Aorta (tissue), 5 donors: ENCODE measurements around the gene CTRL. TPM values are rescaled to one million over a fixed set of nuclear protein-coding genes. Genes with fewer than 3 reads are reported as not detected.
A peak's percentile ranks its signal among the peaks of the same experiment; 100 is the strongest.

Experiments
- ATAC-seq: fragments of 200-7000 bp; cut with Tn5 transposase; one replicate; pipeline ENCODE4 v1.9.1; 2022; ENCODE audit warnings: moderate library complexity; ENCODE audit not compliant: low FRiP score
- DNase-seq, 2 donors: peaks; one replicate each; pipeline ENCODE4 v3.0.0-alpha.2; 2020
- H3K27ac ChIP-seq, 2 donors: one replicate each; pipeline ENCODE4 v1.5.1; 2013; ENCODE audit warnings: low read length in 2 of 2, mild to moderate bottlenecking in 2 of 2, moderate library complexity in 2 of 2, control low read depth in 1 of 2, inconsistent platforms in 1 of 2, low read depth in 1 of 2
- H3K27me3 ChIP-seq, 2 donors: one replicate each; pipeline ENCODE4 v1.6.1; 2013; ENCODE audit warnings: control low read depth in 1 of 2, low read length in 1 of 2, mild to moderate bottlenecking in 1 of 2, moderate library complexity in 1 of 2; ENCODE audit not compliant: insufficient read depth in 2 of 2, control insufficient read depth in 1 of 2
- H3K36me3 ChIP-seq, 2 donors: one replicate each; pipeline ENCODE4 v1.6.1; 2013; ENCODE audit warnings: control low read depth in 1 of 2, low read length in 1 of 2, mild to moderate bottlenecking in 1 of 2; ENCODE audit not compliant: insufficient read depth in 2 of 2, control insufficient read depth in 1 of 2
- H3K4me1 ChIP-seq, 2 donors: one replicate each; pipeline ENCODE4 v1.6.1; 2013; ENCODE audit warnings: low read length in 2 of 2, control low read depth in 1 of 2, mild to moderate bottlenecking in 1 of 2, moderate library complexity in 1 of 2; ENCODE audit not compliant: insufficient read depth in 2 of 2, control insufficient read depth in 1 of 2
- H3K4me3 ChIP-seq, 2 donors: one replicate each; pipeline ENCODE4 v1.5.1; 2013; ENCODE audit warnings: low read length in 2 of 2, control low read depth in 1 of 2, mild to moderate bottlenecking in 1 of 2
- H3K9me3 ChIP-seq: one replicate; pipeline ENCODE4 v1.6.1; 2013; ENCODE audit warnings: mild to moderate bottlenecking, low read length; ENCODE audit not compliant: control insufficient read depth
- WGBS, 2 donors: extraction: QIAGEN DNeasy Blood & Tissue Kit; methylation state at CpG; one replicate each; pipeline ENCODE4 v1.1.7; 2013; 5-methylcytosine and 5-hydroxymethylcytosine counted together
- intact Hi-C, 2 donors: fragments of 100-400 bp; cut with DNase I; formaldehyde crosslinking; loops; one replicate each; pipeline versions ENCODE4 v1.14.2 to v1.15.0; 2022
- polyA plus RNA-seq, 2 donors: library from polyadenylated mRNA; stranded (reverse); fragments of 200-250 nt; gene quantifications; one replicate each; pipeline ENCODE4 v1.2.3, GENCODE V29; 2013
- total RNA-seq, 2 donors: library from RNA; stranded (reverse); fragmentation: NEBNext Ultra II Directional; extraction: Animal tissue kit (Norgen Biotek cat#: 25700); gene quantifications; one replicate each; pipeline ENCODE4 v1.2.1, GENCODE V29; 2021
- donor health status: healthy with polysubstance abuse.
- donor health status: Bipolar disorder and iron deficiency.
- donor health status: DM: no; HTN: no; CAD: no.
- donor health status: DM: no; HTN: no; CAD: no.
- donor health status: DM: yes; HTN: yes; CAD: no.

Gene CTRL
- total and polyA plus RNA-seq, 4 donors = 0.84 to 3.5 (median 0.90) TPM; not detected in 1

DNA sequence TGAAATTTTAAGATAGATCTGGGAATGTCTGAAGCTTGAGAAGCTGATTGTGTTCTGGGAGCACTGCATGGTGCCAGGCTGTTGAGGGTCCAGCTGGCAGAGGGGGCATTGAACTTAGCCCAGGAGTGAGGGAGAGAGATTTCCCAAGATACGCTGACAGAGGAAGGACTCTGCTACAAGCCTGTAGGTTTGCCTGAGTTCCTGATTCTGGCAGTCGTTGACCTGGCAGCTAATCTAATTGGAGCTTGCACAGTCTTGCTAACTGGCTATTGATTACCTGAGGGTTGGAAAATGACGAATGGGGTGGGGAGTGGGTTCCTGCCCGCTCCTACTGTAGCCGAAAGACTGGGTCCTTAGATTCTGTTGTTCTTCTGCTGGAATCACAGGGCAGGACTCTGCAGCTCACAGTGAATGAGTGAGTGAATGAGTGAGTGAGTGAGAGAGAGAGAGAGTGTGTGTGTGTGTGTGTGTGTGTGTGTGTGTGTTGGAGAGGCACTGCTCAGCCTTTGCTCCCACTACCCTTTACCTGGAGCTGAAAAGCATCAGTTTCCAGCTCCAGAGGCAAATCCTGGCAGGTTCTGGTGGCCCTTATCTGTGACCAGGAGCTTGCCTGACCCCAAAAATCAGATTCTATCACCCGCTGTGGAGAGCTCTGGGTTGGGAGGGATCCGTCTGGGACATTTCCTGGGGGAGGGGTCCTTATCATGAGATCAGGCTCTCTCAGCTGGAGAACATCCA, 16.7 kb downstream of the CTRL start:
- H3K27ac ChIP-seq = no peak overlapping the region
- H3K27me3 ChIP-seq = no peaks in the 10 kb centered on the region
- intact Hi-C loops = no loop called here
- no peak for ATAC-seq
- H3K4me1 ChIP-seq = no peaks in the 10 kb centered on the region
- 58 to 70% methylated on average over 7 of the region's 7 CpGs for WGBS, 2 donors
- no peaks in the 10 kb centered on the region for H3K36me3 ChIP-seq
- no peak for DNase-seq
- H3K4me3 ChIP-seq = no peak overlapping the region
- H3K9me3 ChIP-seq = no peaks in the 10 kb centered on the region

DNA sequence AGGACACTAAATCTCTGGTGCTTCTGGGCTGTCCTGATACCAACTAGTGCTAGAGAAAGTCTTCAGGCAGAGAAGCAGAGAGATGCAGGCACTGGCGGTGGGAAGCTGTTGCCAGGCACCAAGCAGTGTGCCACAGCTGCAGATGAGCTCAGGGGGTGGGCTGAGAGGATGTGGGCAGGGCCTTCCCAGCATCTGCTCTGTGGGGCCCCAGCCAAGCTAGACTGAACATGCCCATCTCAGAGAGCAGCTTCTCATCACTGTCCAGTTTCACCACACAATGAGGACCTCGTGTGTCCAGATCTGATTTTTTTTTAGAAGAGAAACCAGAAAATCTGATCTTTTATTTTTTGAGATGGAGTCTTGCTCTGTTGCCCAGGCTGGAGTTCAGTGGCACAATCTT, 21.5 kb downstream of the CTRL start:
- Histone ChIP-seq H3K27ac (no peak overlapping the region), H3K36me3 (peaks cover 0 to 7% of the 10 kb centered on the region in 2 donors), H3K27me3 (no peaks in the 10 kb centered on the region), H3K9me3 (no peaks in the 10 kb centered on the region), H3K4me3 (no peak overlapping the region), H3K4me1 (no peaks in the 10 kb centered on the region)
- 66 to 67% methylated on average over 2 of the region's 2 CpGs for WGBS, 2 donors
- no peak for DNase-seq
- intact Hi-C loops = no loop called here
- no peak for ATAC-seq

DNA sequence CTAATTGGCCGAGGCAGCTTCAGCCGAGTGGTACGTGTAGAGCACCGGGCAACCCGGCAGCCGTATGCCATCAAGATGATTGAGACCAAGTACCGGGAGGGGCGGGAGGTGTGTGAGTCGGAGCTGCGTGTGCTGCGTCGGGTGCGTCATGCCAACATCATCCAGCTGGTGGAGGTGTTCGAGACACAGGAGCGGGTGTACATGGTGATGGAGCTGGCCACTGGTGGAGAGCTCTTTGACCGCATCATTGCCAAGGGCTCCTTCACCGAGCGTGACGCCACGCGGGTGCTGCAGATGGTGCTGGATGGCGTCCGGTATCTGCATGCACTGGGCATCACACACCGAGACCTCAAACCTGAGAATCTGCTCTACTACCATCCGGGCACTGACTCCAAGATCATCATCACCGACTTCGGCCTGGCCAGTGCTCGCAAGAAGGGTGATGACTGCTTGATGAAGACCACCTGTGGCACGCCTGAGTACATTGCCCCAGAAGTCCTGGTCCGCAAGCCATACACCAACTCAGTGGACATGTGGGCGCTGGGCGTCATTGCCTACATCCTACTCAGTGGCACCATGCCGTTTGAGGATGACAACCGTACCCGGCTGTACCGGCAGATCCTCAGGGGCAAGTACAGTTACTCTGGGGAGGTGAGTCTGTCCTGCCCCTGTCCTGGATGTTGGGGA, 22.5 kb downstream of the CTRL start:
- Histone ChIP-seq H3K4me1 (no peaks in the 10 kb centered on the region), H3K27me3 (no peaks in the 10 kb centered on the region), H3K4me3 (no peak overlapping the region), H3K9me3 (no peaks in the 10 kb centered on the region), H3K36me3 (peaks cover 0 to 7% of the 10 kb centered on the region in 2 donors), H3K27ac (no peak overlapping the region)
- intact Hi-C loops = no loop called here
- DNase-seq (no peak), ATAC-seq (no peak)
- WGBS, 2 donors = 94% methylated on average over 36 of the region's 36 CpGs

DNA sequence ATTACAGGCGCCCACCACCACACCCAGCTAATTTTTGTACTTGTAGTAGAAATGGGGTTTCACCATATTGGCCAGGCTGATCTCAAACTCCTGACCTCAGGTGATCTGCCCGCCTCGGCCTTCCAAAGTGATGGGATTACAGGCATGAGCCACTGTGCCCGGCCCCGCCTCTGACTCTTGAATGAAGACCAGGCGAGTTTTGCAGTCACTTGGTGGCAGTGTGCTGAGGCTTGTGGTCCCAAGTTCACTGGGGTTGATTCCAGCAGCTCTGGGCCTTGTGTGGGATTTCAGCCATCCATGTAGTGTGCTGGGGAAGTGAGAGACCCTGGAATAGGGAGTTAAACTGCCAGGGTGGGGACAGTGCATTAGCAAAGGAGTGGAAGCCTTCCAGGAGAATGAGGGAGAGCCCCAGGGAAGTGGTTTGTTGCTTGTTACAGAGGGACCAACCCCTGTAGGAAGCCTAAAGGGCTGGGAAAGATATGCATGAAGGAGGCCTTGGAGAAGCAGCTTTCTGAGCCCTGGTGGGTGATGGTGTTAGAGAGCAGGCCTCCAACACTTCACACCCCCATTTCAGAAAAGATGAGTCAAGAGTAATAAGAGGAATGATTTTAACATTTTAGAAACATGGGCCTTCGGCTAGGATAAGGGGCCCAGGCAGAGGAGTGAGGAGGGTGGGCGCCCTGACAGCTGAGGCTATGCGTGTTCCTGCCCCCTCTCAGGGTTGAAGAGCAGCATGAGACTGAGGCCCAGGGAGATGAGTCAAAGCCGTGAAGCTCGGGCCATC, 24.1 kb downstream of the CTRL start:
- DNase-seq (no peak), ATAC-seq (no peak)
- Histone ChIP-seq H3K9me3 (no peaks in the 10 kb centered on the region), H3K4me1 (no peaks in the 10 kb centered on the region), H3K27ac (no peak overlapping the region), H3K27me3 (no peaks in the 10 kb centered on the region), H3K36me3 (peaks cover 0 to 7% of the 10 kb centered on the region in 2 donors), H3K4me3 (no peak overlapping the region)
- 91% methylated on average over 11 of the region's 11 CpGs for WGBS, 2 donors
- intact Hi-C loops = no loop called here

DNA sequence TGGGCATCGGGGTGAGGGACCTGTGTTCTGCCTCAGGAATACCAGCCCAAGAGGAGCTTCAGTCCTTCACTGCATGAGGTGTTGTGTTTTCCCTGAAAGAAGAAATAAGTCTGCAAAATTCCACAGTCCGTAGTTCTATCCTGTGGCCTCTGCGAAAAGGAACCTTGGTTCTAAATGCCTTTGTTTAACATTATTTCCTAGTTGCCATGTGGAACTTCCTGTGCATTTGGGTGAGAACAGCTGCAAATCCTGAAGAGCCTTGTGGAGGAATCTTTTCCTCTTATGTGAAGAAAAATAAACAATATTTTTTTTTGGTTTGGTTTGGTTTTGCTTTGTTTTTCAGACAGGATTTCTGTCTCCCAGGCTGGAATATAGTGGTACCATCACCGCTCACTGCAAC, 28.8 kb downstream of the CTRL start:
- intact Hi-C loops = no loop called here

DNA sequence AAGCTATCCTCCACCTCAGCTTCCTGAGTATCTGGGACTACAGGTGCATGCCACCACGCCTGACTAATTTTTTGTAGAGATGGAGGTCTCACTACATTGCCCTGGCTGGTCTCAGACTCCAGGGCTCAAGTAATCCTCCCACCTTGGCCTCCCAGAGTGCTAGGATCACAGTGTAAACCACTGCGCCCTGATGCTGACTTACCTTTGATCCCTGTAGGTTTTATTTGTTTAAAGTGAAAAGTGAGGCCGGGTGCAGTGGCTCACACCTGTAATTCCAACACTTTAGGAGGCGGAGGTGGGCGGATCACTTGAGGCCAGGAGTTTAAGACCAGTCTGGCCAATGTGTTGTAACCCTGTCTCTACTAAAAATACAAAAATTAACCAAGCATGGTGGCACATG, 29.9 kb downstream of the CTRL start:
- H3K4me1 ChIP-seq = peaks cover 0 to 2% of the 10 kb centered on the region in 2 donors
- ATAC-seq = no peak
- H3K9me3 ChIP-seq = no peaks in the 10 kb centered on the region
- DNase-seq = no peak
- no peaks in the 10 kb centered on the region for H3K27me3 ChIP-seq
- peaks cover 0 to 2% of the 10 kb centered on the region in 2 donors for H3K36me3 ChIP-seq
- intact Hi-C loops = no loop called here
- H3K4me3 ChIP-seq = no peak overlapping the region
- no peak overlapping the region for H3K27ac ChIP-seq
- WGBS, 2 donors = 93 to 94% methylated on average over 5 of the region's 5 CpGs

More for the DNA sequence above, 28.8 kb downstream of the CTRL start:
- Histone ChIP-seq H3K27me3 (no peaks in the 10 kb centered on the region), H3K4me3 (no peak overlapping the region), H3K27ac (no peak overlapping the region), H3K36me3 (peaks cover 0 to 2% of the 10 kb centered on the region in 2 donors), H3K9me3 (no peaks in the 10 kb centered on the region), H3K4me1 (no peaks in the 10 kb centered on the region)
- DNase-seq (no peak), ATAC-seq (no peak)
- 81 to 85% methylated on average over 4 of the region's 4 CpGs for WGBS, 2 donors

DNA sequence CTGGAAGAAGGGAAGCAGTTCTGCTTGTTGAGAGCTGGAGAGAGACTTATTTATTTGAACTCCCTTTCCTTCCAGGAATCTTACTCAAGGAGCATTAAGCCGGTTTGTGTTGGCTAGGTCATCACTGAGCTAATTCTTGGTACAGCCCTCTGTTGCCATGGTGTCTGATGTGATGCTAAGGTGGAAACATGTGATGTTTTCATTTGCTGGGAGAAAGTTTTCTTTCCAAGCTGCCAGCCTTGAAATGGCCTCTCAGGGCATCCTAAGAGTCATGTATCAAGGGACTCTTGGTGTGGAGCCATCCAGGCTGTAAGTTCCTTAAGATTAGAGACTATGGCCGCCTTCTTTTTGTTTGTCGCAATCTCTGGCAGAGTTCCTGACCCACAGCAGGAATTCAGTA, 34.4 kb downstream of the CTRL start:
- ATAC-seq = peak; percentile 85

DNA sequence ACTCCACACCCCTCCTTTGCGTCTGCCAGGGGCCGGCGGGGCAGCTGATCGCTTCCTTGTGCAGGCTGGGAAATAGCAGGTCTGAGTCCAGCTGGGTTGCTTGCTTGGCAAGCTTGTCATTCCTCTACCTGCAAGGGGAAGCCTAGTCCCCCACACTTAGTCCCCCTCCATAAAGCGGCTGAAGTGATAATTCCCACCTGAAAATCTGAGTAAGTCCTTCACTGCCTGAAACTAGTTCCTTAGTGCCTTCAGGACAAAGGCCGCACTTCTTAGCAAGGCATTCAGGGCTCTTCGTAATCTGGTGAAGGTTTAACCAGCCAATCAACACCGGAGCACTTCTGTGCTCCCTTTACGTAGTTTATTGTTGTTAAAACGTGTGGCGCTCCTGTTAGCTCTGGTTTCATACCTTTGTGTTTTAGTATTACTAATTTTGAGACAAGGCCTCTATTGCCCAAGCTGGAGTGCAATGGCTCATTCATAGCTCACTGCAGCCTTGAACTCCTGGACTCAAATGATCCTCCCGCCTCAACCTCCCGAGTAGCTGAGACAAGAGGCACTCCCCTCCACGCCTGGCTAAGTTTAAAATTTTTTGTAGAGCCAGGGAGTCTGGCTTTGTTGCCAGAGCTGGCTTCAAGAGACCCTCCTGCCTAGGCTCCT, 37.8 kb downstream of the CTRL start:
- no peaks in the 10 kb centered on the region for H3K36me3 ChIP-seq
- intact Hi-C loops = loop anchor here in 1 of 2 donors (2.0 kb wide), 1 partner anchor 51 kb away; the partner anchor contains the start of gene THAP11
- 22 to 24% methylated on average over 14 of the region's 14 CpGs for WGBS, 2 donors
- no peaks in the 10 kb centered on the region for H3K9me3 ChIP-seq
- DNase-seq (no peak), ATAC-seq (no peak)
- H3K4me1 ChIP-seq = peaks cover 0 to 2% of the 10 kb centered on the region in 2 donors
- peak overlapping the region; percentile 85 to 94 for H3K4me3 ChIP-seq
- peak overlapping the region in 1 of 2 donors; percentile 97 for H3K27ac ChIP-seq
- H3K27me3 ChIP-seq = no peaks in the 10 kb centered on the region

More for the DNA sequence above, 34.4 kb downstream of the CTRL start:
- no peaks in the 10 kb centered on the region for H3K9me3 ChIP-seq
- intact Hi-C loops = no loop called here
- no peaks in the 10 kb centered on the region for H3K27me3 ChIP-seq
- peak overlapping the region in 1 of 2 donors; percentile 91 for H3K27ac ChIP-seq
- peaks cover 0 to 2% of the 10 kb centered on the region in 2 donors for H3K4me1 ChIP-seq
- DNase-seq = peak in 1 of 2 donors; percentile 69
- H3K4me3 ChIP-seq = no peak overlapping the region
- WGBS, 2 donors = 2 to 4% methylated on average over 3 of the region's 3 CpGs
- H3K36me3 ChIP-seq = peaks cover 0 to 2% of the 10 kb centered on the region in 2 donors
